ENCODE data around the gene MINPP1. TPM values are rescaled to one million over a fixed set of nuclear protein-coding genes. Genes with fewer than 3 reads are reported as not detected.

Gene MINPP1
- total and polyA plus RNA-seq, 2 of the 4 experiments (the other 2 are of a cell fraction), result 11.7 to 14.4 TPM

- dilution Hi-C loops (cut with HindIII; ENCODE audit: low sequenced_read_pairs, unreplicated experiment), result no loop called here
- H3K27ac ChIP-seq (ENCODE audit: insufficient read depth, low read length), result no peak overlapping the region
- H3K79me1 ChIP-seq (ENCODE audit: low read depth in 1 of 2, low read length in 2 of 2), result peaks cover 0 to 12% of the 10 kb centered on the region in 2 experiments; a peak in 2 of 4 replicates
- H3K9me3 ChIP-seq (ENCODE audit: control insufficient read depth, insufficient read depth, low read length), result no peaks in the 10 kb centered on the region
- no peak overlapping the region for H3K4ac ChIP-seq (ENCODE audit: low read depth, low read length)
- no peak overlapping the region for H3K56ac ChIP-seq (ENCODE audit: extremely low read depth, insufficient read depth, low read length)
- intact Hi-C loops (cut with micrococcal nuclease), result no loop called here
- no peak overlapping the region for H3K9ac ChIP-seq (ENCODE audit: low read depth, low read length)
- H2BK5ac ChIP-seq (ENCODE audit: low read depth, low read length, poor library complexity, severe bottlenecking), result no peak overlapping the region
- H3K9me1 ChIP-seq (ENCODE audit: insufficient read depth, low read length), result no peaks in the 10 kb centered on the region
- in situ Hi-C loops (cut with MboI; ENCODE audit: low sequenced_read_pairs), result loop anchor here (25.0 kb wide), 1 partner anchor 299 kb away; no protein-coding TSS in a partner anchor
- no peak for TF ChIP-seq BHLHE40 (IDR thresholded peaks at IDR 0.05; ENCODE audit: low read depth, low read length)
- no peak for TF ChIP-seq ELK1 (IDR thresholded peaks at IDR 0.05; ENCODE audit: borderline replicate concordance, low read depth, low read length)
- no peak for TF ChIP-seq POLR2A (IDR thresholded peaks at IDR 0.05; ENCODE audit: low read depth, low read length)
- TF ChIP-seq RAD21 (IDR thresholded peaks at IDR 0.05; ENCODE audit: low read length), result no peak
- TF ChIP-seq MAFK (IDR thresholded peaks at IDR 0.05; ENCODE audit: low read depth, low read length), result no peak
- TF ChIP-seq NFE2L2 (IDR thresholded peaks at IDR 0.05; ENCODE audit: low read depth, low read length), result no peak
- no peak for TF ChIP-seq USF2 (IDR thresholded peaks at IDR 0.05; ENCODE audit: low read depth, low read length)
- no peak for TF ChIP-seq CTCF (conservative IDR thresholded peaks at IDR 0.05; ENCODE audit: low read depth, low read length)
- TF ChIP-seq RCOR1 (IDR thresholded peaks at IDR 0.05; ENCODE audit: insufficient replicate concordance, low read length), result no peak
- TF ChIP-seq RFX5 (IDR thresholded peaks at IDR 0.05; ENCODE audit: low read depth, low read length), result no peak
- H3K4me3 ChIP-seq (ENCODE audit: insufficient read depth, low read depth, low read length), result no peak overlapping the region
- no CpG with 5 or more reads among the region's 3 CpGs for WGBS, 2 experiments (ENCODE audit: extremely low coverage in 2 of 2, insufficient read length in 1 of 2)
- no peaks in the 10 kb centered on the region for H3K4me1 ChIP-seq (ENCODE audit: control insufficient read depth, insufficient read depth, low read length)
- H4K91ac ChIP-seq (ENCODE audit: insufficient read depth, low read depth, low read length), result no peak overlapping the region
- no peaks in the 10 kb centered on the region; the same call in 1 of the 2 replicates for H4K20me1 ChIP-seq (ENCODE audit: insufficient read depth, low read length)
- no peak overlapping the region for H3K23ac ChIP-seq (ENCODE audit: low read depth, low read length)
- H3K14ac ChIP-seq (replicated peaks; ENCODE audit: low read depth, low read length), result no peak overlapping the region
- no peak overlapping the region for H2AFZ ChIP-seq (replicated peaks; ENCODE audit: low read length, poor library complexity)
- H4K8ac ChIP-seq (ENCODE audit: low read depth in 2 of 2, low read length in 2 of 2), result no peak overlapping the region
- ChIA-PET POLR2A (ENCODE audit: unreplicated experiment) (no interaction called here), CTCF (no interaction called here)
- DNase-seq (no peak), ATAC-seq (ENCODE audit: low read depth) (no peak)
- peaks cover 8% of the 10 kb centered on the region for H3K36me3 ChIP-seq (ENCODE audit: control insufficient read depth, insufficient read depth, low read length)
- no TSS peak for BruUV-seq (replicated peaks)
- H2AK9ac ChIP-seq (replicated peaks; ENCODE audit: low read depth, low read length, poor library complexity), result no peak overlapping the region
- no peak overlapping the region for H4K5ac ChIP-seq (ENCODE audit: low read depth, low read length)
- no peak overlapping the region for H2BK120ac ChIP-seq (ENCODE audit: low read depth, low read length)
- no peak overlapping the region for H2AK5ac ChIP-seq (ENCODE audit: low read depth, low read length)
- H3K4me2 ChIP-seq (ENCODE audit: low read depth, low read length), result no peak overlapping the region
- no peak overlapping the region for H2BK20ac ChIP-seq (ENCODE audit: low read depth, low read length)
- no peak overlapping the region for H3K18ac ChIP-seq (ENCODE audit: low read depth, low read length)
- no peak overlapping the region for H2BK15ac ChIP-seq (ENCODE audit: low read depth, low read length)
- H3K27me3 ChIP-seq (ENCODE audit: control insufficient read depth, insufficient read depth, low read length), result no peaks in the 10 kb centered on the region
These were observed 6.8 kb downstream of the MINPP1 start for GRCh38 chr10:87511526-87511925.
